Hepatocyte (in vitro differentiated cells): ENCODE measurements around the gene CDC25C.
"Not testable (repeated sequence)": the region's sequence is repeated elsewhere in the genome, so short reads cannot be mapped to it uniquely, and the experiment has no call there.

ENCODE experiments used
- EZH2 ChIP-seq: fragments of 200-600 bp; sonication (generic); IDR thresholded peaks from 2 replicates; pipeline ENCODE4 v1.6.1; 2016; ENCODE audit warnings: antibody characterized with exemption, mild to moderate bottlenecking, borderline replicate concordance
- EZH2phosphoT487 ChIP-seq: fragments of 200-600 bp; sonication (generic); IDR thresholded peaks from one replicate; pipeline ENCODE4 v1.6.1; 2018; ENCODE audit warnings: antibody characterized with exemption, mild to moderate bottlenecking, low read depth, moderate library complexity; ENCODE audit not compliant: unreplicated experiment, severe bottlenecking
- TF ChIP-seq, protein P1 (sequence below): fragments of 200-600 bp; sonication (generic); IDR thresholded peaks from 2 replicates; pipeline ENCODE4 v1.5.1; 2016; ENCODE audit warnings: antibody characterized with exemption, mild to moderate bottlenecking; ENCODE audit not compliant: poor library complexity

GRCh38 chr5:138318211-138318610 lies 13.4 kb downstream of the CDC25C start:
- TF ChIP-seq, protein P1, sequence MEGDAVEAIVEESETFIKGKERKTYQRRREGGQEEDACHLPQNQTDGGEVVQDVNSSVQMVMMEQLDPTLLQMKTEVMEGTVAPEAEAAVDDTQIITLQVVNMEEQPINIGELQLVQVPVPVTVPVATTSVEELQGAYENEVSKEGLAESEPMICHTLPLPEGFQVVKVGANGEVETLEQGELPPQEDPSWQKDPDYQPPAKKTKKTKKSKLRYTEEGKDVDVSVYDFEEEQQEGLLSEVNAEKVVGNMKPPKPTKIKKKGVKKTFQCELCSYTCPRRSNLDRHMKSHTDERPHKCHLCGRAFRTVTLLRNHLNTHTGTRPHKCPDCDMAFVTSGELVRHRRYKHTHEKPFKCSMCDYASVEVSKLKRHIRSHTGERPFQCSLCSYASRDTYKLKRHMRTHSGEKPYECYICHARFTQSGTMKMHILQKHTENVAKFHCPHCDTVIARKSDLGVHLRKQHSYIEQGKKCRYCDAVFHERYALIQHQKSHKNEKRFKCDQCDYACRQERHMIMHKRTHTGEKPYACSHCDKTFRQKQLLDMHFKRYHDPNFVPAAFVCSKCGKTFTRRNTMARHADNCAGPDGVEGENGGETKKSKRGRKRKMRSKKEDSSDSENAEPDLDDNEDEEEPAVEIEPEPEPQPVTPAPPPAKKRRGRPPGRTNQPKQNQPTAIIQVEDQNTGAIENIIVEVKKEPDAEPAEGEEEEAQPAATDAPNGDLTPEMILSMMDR = not testable (repeated sequence)
- TF ChIP-seq EZH2phosphoT487, EZH2: not testable (repeated sequence)
